CD4-positive, alpha-beta T cell (primary cell): Measurements from ENCODE around the gene ZNF512. TPM values are rescaled to one million over a fixed set of nuclear protein-coding genes. Genes with fewer than 3 reads are reported as not detected.

Source experiments
- ATAC-seq: fragments of 200-7000 bp; cut with Tn5 transposase; one replicate; pipeline ENCODE4 v1.10.0; 2022; ENCODE audit warnings: mild to moderate bottlenecking; ENCODE audit not compliant: poor library complexity
- CTCF ChIA-PET: fragments of 350-600 bp; sonication (Branson Sonifier 250); formaldehyde crosslinking; loops from one replicate; lab custom pipeline; 2021; ENCODE audit warnings: antibody characterized with exemption, inconsistent platforms; lab: Charles Lee
- POLR2A ChIA-PET: fragments of 350-600 bp; sonication (Branson Sonifier 250); formaldehyde crosslinking; loops from one replicate; lab custom pipeline; 2021; ENCODE audit warnings: antibody characterized with exemption, inconsistent platforms; lab: Charles Lee
- DNase-seq, 14 experiments: peaks; one replicate each; pipeline ENCODE4 v3.0.0-alpha.2; 2013 to 2020; ENCODE audit warnings: mixed read lengths in 2 of 14
- H3K27ac ChIP-seq, 2 donors: one replicate each; pipeline versions ENCODE4 v1.5.1 to v1.7.0; 2013; ENCODE audit warnings: low read length in 2 of 2, low read depth in 1 of 2, mild to moderate bottlenecking in 1 of 2
- H3K27me3 ChIP-seq, 2 experiments: 1 replicate in 1 of 2; 2 replicates in 1 of 2; pipeline versions ENCODE4 v1.6.1 to v1.7.0; 2013; ENCODE audit warnings: low read length in 2 of 2, control low read depth in 1 of 2, mild to moderate bottlenecking in 1 of 2, moderate library complexity in 1 of 2; ENCODE audit not compliant: insufficient read depth in 2 of 2, control insufficient read depth in 1 of 2
- H3K36me3 ChIP-seq: one replicate; pipeline ENCODE4 v1.6.1; 2013; ENCODE audit warnings: low read length, control low read depth; ENCODE audit not compliant: insufficient read depth
- H3K4me1 ChIP-seq: one replicate; pipeline ENCODE4 v1.6.1; 2013; ENCODE audit warnings: low read length, control low read depth; ENCODE audit not compliant: insufficient read depth
- H3K4me3 ChIP-seq: one replicate; pipeline ENCODE4 v1.5.1; 2013; ENCODE audit warnings: mild to moderate bottlenecking, low read length, moderate library complexity
- H3K9me3 ChIP-seq, 2 experiments: 1 replicate in 1 of 2; 2 replicates in 1 of 2; pipeline versions ENCODE4 v1.6.1 to v1.7.0; 2013; ENCODE audit warnings: low read length in 2 of 2, mild to moderate bottlenecking in 2 of 2, control low read depth in 1 of 2, moderate library complexity in 1 of 2; ENCODE audit not compliant: control insufficient read depth in 1 of 2, insufficient read depth in 1 of 2
- H3K27ac Mint-ChIP-seq: one replicate; pipeline ENCODE4 v1.8.0; 2020; ENCODE audit warnings: mixed read lengths
- H3K27me3 Mint-ChIP-seq: one replicate; pipeline ENCODE4 v1.8.0; 2021; ENCODE audit warnings: mixed read lengths
- H3K36me3 Mint-ChIP-seq: one replicate; pipeline ENCODE4 v1.8.0; 2021; ENCODE audit warnings: low read depth, mixed read lengths
- H3K4me1 Mint-ChIP-seq: one replicate; pipeline ENCODE4 v1.8.0; 2021; ENCODE audit warnings: low read depth, mixed read lengths
- H3K4me3 Mint-ChIP-seq: one replicate; pipeline ENCODE4 v1.8.0; 2020; ENCODE audit warnings: mild to moderate bottlenecking, mixed read lengths
- H3K9me3 Mint-ChIP-seq: one replicate; pipeline ENCODE4 v1.8.0; 2020; ENCODE audit warnings: mixed read lengths
- CTCF ChIP-seq: fragments of 200-600 bp; IDR thresholded peaks from one replicate; pipeline ENCODE4 v1.8.0; 2022; ENCODE audit warnings: antibody characterized with exemption, mild to moderate bottlenecking
- intact Hi-C, 2 experiments: fragments of 100-400 bp; cut with DNase I in 1 of 2; cut with micrococcal nuclease in 1 of 2; formaldehyde crosslinking; loops; one replicate each; pipeline versions ENCODE4 v1.15.1 to v1.9.0; 2023 to 2025; cut with DNase I, micrococcal nuclease
- total RNA-seq, 174 experiments: library from RNA in 2 of 174; stranded (reverse) in 2 of 174; gene quantifications; one replicate each; pipeline ENCODE4 v1.2.3 and lab custom pipeline; 2021 to 2026

ZNF512 gene
- total RNA-seq, 2 experiments from 2014 or later, result 13.6 to 14.1 TPM

GRCh38 chr2:27652341-27652740 lies 69.5 kb downstream of the ZNF512 start:
- ChIA-PET POLR2A (interaction anchor here (1.0 kb wide), 1 partner anchor 11 kb away, joined by 3 read pairs; the partner anchor contains the start of genes SLC4A1AP and SUPT7L), CTCF (no interaction called here)
- Histone ChIP-seq H3K9me3 (no peaks in the 10 kb centered on the region), H3K36me3 (peaks cover 85% of the 10 kb centered on the region), H3K27ac (no peak overlapping the region), H3K4me1 (no peaks in the 10 kb centered on the region), H3K4me3 (no peak overlapping the region), H3K27me3 (no peaks in the 10 kb centered on the region)
- H3K4me1 Mint-ChIP-seq, result no peaks in the 10 kb centered on the region
- DNase-seq, result no peak
- TF ChIP-seq CTCF, result no peak
- no peak overlapping the region for H3K27ac Mint-ChIP-seq
- intact Hi-C loops, result no loop called here
- H3K4me3 Mint-ChIP-seq, result no peak overlapping the region
- peaks cover 92% of the 10 kb centered on the region for H3K36me3 Mint-ChIP-seq
- H3K27me3 Mint-ChIP-seq, result no peaks in the 10 kb centered on the region
- ATAC-seq, result no peak
- no peaks in the 10 kb centered on the region for H3K9me3 Mint-ChIP-seq

GRCh38 chr2:27652790-27653189 lies 69.9 kb downstream of the ZNF512 start:
- Histone ChIP-seq H3K27ac (no peak overlapping the region), H3K27me3 (no peaks in the 10 kb centered on the region), H3K4me3 (no peak overlapping the region), H3K36me3 (peaks cover 85% of the 10 kb centered on the region), H3K4me1 (no peaks in the 10 kb centered on the region), H3K9me3 (no peaks in the 10 kb centered on the region)
- Mint-ChIP-seq H3K36me3 (peaks cover 92% of the 10 kb centered on the region), H3K27ac (no peak overlapping the region), H3K4me1 (no peaks in the 10 kb centered on the region), H3K27me3 (no peaks in the 10 kb centered on the region), H3K4me3 (no peak overlapping the region), H3K9me3 (no peaks in the 10 kb centered on the region)
- DNase-seq (no peak), ATAC-seq (no peak)
- POLR2A ChIA-PET, result interaction anchor here (1.0 kb wide), 1 partner anchor 11 kb away, joined by 3 read pairs; the partner anchor contains the start of genes SLC4A1AP and SUPT7L
- intact Hi-C loops, result no loop called here
- TF ChIP-seq CTCF, result no peak
- CTCF ChIA-PET, result no interaction called here

GRCh38 chr2:27653397-27653796 lies 70.6 kb downstream of the ZNF512 start:
- H3K36me3 ChIP-seq, result peaks cover 81% of the 10 kb centered on the region
- intact Hi-C loops, result no loop called here
- H3K4me3 ChIP-seq, result no peak overlapping the region
- no peak overlapping the region for H3K4me3 Mint-ChIP-seq
- TF ChIP-seq CTCF, result no peak
- no peaks in the 10 kb centered on the region for H3K27me3 Mint-ChIP-seq
- H3K27me3 ChIP-seq, result no peaks in the 10 kb centered on the region
- H3K27ac ChIP-seq, result no peak overlapping the region
- H3K36me3 Mint-ChIP-seq, result peaks cover 92% of the 10 kb centered on the region
- no peaks in the 10 kb centered on the region for H3K4me1 Mint-ChIP-seq
- ChIA-PET CTCF (no interaction called here), POLR2A (no interaction called here)
- H3K27ac Mint-ChIP-seq, result no peak overlapping the region
- no peak for DNase-seq
- H3K9me3 ChIP-seq, result no peaks in the 10 kb centered on the region
- no peaks in the 10 kb centered on the region for H3K9me3 Mint-ChIP-seq
- ATAC-seq, result no peak
- no peaks in the 10 kb centered on the region for H3K4me1 ChIP-seq
